SKM-1 treated with dmso at 0.1 percent for 144 hours (cell line): ENCODE results near the gene CDHR1.
A peak's percentile ranks its signal among the peaks of the same experiment; 100 is the strongest.

Experiments
- DNase-seq: peaks from one replicate; lab custom pipeline; 2025; ENCODE audit not compliant: unreplicated experiment; lab: John Stamatoyannopoulos, UW

The CDHR1 gene

DNA sequence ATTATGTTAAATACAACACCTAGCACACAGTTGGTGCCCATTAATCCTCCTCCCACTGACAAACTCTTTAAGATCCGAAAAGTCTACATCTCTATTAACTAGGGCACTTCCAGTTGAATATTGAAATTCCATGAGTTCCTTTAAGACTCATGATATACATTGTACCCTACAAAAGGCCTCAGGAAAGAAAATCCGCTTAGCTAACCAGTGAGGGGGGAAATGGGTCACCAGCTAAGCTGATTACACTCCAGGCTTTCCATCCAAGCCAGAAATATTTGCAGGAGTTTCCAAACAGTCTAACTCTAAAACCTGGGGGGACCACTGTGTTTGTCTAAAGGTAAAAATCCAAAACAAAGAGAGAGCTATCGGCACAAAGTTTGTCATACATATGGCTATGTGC is 32.3 kb downstream of the CDHR1 start:
- DNase-seq: no peak

DNA sequence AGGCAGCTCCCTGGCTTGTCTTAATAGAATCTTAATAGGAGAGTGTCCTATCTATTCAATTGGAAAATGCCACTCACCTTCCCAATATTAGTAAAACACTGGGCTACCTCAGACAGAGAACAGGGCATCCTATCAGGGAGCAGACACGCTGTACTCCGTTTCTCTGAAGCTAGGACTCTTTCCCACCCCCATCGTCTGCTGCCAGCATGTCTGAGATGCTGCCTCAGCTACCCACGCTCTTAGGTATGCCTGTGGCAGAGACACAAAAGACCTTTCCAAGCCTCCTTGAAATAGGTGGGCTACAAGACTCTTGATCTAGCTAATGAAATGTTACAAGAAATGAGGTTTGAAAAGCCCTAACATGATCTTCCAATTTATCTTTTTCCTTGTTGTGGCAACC is 33.5 kb downstream of the CDHR1 start:
- DNase-seq: no peak

DNA sequence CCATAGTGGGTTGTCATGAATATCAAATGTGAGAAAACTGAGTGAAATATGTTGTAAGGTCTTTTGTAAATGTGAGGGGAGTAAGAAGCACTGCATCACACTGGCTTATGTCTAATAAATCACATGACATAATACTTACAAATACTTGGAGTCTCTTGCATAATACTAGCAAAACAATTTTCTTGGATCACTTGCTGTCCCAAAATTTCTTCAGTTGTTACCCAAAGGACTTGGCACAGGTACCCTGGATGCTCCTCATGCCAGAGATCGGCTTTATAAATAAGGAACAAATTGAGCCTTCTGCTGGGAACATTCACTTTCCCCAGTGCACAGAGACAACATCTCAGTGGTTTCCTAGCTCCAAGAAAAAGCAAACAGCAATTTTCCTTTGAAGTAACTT is 36.0 kb downstream of the CDHR1 start:
- DNase-seq: no peak

DNA sequence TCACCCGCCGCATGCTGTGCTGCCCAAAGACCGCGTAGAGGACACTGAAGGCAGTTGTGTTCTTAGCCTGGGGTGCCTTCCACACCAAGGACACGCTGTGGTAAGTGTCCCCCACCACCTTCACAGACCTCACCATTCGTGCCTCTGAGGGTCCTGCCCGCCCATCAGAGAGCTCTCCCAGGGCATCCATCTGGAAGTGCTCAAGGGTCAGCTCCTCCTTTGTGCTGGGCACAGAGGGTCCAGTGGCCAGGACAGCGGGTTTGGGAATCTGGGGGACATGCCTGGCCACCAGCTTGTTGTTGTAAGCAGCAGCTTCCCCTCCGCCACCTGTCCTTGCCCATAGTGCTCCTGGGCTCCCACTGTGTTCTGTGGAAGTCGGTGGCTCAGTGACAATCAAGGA is 38.0 kb downstream of the CDHR1 start:
- no peak for DNase-seq

DNA sequence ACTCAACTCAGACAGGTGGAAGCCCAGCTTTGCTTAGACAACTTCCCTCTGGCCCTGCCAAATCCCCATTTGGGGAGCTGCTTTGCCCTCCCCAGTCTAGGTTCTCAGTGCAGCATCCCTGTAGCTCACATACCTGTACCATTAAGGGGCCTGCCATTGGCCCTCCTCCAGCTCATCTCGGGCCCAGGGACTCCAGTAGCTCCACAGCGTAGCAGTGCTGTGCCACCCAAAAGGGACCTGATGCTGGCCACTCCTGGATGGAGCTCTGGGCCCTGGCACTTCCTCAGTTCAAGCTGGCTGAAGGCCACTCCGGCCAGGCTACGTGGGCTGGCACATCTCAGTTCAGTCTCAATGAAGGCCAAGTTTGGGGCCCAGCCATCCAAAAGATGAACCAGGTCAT is 39.6 kb downstream of the CDHR1 start:
- DNase-seq: no peak

DNA sequence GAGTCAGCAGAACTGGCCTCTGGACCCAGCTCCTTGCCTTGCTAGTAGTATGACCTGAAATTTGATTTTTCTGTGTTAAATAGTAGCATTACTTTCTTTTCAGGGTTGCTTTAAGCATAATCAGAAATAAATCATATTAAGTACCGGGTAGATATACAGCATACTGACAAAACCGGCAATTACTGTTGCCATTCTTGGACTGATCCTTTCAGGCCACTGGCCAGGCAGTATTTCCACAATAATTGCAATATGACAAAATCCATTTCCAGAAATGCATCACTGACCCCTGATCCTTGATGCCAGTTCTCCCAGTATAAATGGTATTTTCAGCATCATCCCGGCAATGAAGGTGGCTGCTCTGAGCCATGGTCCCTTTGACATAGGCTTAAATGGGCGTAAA is 40.1 kb downstream of the CDHR1 start:
- no peak for DNase-seq

DNA sequence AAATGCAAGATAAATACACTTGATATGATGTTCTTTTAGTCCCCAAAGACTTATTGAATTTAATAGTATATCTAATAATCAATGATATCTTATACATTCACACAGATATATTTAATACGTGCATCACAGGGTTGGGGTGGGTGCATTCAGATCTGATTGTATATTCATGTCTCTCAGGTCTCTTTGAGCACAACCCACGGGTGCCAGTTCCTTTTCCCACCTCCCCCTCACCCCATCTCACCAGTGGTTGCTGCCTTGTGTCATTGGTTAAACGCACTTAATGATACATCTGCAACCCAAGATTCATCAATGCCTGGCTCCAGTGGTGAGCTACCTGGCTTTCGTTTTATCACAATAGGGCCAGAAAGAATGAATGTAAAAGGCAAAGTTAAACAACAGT is 40.8 kb downstream of the CDHR1 start:
- DNase-seq: no peak

DNA sequence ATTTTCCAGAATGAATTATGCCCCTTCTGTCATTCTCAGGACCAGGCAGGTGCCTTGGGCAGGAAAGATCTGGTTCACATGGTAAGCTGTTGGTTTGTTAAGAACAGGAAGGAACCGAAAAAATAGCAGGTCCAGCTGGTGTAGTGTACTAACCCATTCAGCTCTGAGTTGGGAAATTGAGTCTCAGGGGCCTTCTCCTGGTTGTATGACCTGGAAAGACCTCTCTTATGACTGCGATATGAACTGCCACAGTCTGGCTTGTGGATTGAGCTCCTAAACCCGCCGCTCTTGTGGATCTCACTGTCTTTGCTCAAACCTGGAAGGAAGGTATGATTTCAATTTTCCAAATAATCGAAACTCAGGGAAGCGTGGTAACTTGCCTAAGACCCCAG is 42.5 kb downstream of the CDHR1 start:
- no peak for DNase-seq

DNA sequence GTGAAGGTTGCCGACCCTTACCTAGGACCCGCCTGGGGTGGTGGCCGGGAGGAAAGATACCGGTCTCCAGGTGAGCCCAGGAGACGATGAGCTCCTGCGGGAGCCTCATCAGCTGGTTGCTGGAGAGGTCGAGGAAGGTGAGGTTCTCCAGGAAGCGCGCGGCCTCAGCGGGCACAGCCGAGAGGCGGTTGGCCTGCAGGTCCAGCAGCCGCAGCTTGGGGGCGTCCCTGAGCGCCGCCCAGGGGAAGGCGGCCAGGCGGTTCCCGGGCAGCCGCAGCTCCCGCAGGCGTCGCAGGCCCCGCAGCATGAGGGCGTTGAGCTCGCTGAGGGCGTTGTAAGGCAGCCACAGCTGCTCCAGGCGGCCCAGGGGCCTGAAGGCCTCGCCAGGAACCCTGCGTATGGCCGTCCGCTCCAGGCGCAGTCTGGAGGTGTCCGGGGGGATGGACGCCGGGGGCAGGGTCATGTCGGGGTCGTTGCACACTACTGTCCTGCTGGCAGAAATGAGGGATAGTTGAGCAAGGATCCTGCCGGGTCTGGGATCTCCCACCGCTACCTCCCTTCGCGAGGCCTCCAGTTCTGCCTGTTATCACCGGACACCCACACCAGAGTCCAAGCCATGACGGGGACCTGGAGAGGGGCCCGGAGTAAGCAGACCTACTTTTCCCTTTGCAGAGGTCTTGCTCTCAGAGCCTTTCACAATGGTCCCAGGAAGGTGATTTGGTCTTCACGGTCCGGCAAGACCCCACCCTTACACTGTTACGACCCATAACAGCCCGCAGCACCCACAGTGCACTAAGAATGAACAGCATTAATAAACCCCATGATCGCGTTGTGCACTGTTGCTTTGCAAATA is 43.1 kb downstream of the CDHR1 start:
- no peak for DNase-seq

DNA sequence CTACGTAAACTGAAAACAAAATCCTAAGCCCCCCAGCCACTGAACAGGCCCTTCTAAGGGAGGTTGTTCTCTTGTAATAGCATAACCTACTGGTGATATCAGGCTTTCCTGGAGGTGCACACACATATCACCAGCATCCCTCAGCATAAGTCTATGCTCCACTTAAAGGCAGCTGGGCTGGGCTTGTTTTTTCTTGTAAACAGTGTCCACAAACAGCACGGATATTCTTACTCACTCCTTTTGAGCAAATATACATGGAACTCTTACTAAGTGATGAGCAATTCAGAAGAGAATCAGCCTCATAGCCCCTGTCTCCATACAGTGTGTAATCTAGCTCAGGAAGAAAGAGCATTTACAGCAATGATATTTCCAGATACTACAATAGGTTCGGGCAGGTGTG is 44.6 kb downstream of the CDHR1 start:
- no peak for DNase-seq

DNA sequence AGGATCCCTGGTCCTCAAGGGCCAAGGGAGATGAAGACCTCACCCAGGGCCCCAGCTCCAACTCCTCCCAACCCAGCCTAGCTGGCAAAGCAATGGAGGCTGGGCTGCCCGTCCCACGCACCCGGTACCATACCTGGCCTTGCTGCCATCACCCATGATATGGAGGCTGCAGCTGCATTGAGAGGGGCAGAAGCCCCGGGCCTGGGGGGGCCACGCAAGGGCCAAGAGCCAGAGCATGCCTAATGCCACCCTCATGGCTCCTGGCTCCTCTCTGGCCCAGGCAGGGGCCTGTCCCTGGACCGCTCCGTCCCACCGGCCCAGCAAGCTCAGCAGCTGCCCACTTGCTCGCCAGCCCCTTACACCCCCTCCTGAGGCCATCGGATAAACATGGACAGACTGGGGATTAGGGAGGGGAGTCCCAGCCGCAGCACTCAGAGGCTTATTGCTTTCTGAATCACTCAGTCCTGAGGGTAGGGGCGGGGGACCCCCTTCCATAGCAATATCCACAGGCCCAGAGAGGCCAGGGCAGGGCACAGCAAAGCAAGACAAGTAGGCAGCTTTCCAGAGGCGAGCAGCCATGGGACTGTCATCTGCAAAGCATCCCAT is 47.0 kb downstream of the CDHR1 start, which contains the start of gene LRIT1:
TSS of gene LRIT1 (minus strand) at position 362 of the 606 bp plus-strand sequence. CDS start at position 255, 107 bp downstream.
- DNase-seq: no peak

DNA sequence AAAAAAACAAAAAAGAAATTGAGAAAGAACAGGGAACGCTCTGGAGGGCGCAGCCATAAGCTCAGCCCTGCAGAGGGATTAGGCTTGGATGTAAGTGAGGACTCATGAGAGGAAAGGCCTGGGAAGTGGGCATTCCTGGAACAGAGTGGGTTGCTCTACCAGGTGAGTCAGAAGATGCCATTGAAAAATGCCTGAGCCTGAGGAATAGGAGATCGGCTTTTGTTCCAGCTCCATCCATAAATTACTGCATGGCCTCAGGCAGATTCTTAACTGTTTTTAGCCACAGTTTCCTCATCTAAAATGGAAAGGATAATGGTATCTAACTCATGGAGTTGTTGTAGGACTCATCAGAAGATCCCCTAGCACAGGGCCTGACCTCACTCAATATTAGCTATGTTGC is 49.4 kb downstream of the CDHR1 start:
- DNase-seq: no peak

DNA sequence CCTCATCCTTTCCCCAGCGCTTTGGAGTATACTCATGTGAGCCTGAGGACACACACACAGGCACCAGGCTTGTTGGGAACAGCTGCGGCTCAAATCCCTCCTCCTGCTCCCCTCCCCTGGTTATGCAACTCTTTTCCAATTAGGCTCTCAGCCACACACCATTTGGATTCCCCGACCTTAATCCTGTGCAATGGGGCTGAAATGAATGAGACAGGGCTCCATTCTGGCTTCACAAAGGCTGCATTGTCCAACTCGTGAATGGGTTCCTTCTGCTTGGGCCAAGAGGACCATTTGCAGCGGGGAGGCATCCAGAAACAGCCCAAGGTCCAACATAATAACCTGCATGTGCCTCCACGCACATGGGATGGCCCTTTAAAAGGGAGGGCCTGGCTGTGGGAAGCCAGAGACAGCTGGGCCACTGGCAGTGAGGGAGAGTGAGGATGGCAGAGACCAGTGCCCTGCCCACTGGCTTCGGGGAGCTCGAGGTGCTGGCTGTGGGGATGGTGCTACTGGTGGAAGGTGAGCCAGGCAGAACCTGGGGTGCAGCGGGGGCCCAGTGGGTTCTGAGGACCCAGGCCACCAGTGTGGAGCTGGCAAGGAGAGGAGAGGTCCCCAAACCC is 50.4 kb downstream of the CDHR1 start, which contains the start of gene RGR:
TSS of gene RGR (plus strand) at position 403 of the 620 bp plus-strand sequence. CDS start at position 441, 38 bp downstream.
- no peak for DNase-seq

DNA sequence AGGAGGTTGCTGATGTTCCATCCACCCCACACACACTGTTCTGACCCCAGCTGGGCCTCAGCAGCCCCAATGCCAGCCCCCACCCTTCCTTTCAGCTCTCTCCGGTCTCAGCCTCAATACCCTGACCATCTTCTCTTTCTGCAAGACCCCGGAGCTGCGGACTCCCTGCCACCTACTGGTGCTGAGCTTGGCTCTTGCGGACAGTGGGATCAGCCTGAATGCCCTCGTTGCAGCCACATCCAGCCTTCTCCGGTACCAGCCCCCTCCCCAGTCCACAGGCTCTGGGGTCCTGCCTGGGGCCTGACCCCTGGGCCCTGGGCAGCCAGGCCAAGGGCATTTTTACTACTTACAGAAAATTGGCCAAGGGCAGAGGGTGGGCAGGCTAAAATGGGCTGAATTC is 53.2 kb downstream of the CDHR1 start:
- DNase-seq: no peak

DNA sequence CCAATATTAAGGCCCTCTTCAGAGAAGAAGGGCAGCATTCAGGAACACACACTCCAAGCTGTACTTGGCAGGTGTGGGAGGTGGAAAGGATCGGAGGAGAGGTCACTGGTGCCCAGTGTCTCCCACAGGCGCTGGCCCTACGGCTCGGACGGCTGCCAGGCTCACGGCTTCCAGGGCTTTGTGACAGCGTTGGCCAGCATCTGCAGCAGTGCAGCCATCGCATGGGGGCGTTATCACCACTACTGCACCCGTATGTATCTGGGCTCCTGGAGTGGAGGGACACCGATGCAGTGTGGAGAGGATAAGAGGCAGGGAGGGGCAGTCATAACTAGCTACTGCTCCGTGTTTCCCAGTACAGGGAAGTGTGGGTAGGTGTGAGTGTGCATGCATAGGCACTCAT is 54.5 kb downstream of the CDHR1 start:
- DNase-seq: no peak

DNA sequence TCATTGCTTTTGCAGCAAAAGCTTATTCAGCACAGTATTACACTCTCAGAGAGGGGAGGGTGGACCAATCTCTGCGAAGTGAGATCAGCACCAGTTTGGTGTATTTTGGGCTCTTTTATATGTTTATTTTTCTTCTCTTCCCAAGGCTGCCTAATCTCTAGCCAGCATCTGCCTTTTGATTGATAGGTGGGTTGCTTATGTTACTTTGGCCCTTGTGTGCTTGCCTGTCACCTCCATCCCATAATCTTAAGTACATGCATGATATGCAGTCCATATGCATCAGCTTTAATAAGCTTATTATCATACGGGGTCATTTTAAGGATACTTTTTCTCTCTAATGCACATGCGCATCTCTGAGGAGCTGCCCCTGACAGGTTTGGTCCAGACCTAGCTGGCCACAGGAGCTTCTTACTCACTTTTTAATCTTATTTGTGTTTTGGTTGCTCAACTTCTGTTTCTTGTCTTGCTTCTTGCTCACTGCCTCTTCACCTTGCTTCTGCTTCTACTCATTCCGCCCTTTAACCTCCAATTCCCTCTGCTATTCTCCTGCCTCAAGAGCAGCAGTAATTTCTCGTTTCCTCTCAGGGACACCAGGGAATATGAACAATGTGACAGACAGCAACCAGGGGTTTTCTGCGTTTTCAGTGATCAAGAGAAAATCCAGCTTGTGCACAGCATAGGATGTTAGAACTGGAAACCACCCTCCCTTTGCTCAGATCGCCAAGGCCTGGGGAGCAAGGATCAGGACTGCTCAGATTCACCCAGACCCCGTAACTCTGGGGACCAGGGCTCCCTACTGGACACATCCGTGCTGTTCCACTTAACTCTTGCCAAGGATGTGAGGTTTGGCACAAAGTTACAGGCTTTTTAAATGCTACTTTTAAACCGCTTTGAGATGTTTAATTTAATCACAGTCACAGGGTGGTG is 60.5 kb downstream of the CDHR1 start:
- no peak for DNase-seq

DNA sequence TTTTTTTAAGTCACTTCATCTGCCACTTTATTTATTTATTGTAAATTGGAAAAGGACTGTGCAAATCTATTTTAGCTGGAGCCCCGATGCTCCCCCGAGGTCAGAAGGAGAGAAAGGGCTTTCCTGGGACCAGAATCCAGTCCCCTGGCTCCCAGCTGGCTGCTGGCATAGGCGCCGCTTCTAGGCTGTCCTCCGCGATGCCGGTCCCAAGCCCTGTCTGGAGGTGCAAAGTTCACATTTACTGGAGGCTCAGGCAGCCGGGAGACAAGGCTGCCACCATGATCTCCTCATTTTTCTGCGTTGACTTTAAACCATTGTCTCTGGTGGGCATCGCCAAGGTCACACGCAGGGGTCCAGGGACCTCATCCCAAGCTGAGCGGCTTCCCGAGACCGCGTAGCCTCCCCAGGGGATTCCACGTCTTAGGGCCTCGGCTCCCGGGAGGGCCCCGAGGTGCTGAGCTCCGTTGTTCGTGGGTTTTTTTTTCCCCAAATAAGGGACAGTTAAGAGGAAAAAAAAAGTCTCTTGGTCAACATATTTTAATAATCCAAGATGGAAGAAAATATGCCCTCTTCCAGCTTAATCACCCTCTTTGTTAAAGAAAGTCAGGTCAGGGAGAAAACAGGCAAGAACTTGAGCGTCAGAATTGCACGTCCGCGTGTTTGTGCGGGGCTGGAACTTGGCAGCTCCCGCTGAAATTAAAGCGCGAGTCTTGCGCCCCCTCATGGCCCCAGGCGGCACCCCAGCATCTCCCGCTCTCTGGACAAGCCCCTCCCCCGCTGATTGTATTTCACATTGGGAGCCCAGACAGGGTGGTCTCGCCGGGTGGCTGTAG is 62.4 kb downstream of the CDHR1 start:
- DNase-seq: peak; percentile 6

DNA sequence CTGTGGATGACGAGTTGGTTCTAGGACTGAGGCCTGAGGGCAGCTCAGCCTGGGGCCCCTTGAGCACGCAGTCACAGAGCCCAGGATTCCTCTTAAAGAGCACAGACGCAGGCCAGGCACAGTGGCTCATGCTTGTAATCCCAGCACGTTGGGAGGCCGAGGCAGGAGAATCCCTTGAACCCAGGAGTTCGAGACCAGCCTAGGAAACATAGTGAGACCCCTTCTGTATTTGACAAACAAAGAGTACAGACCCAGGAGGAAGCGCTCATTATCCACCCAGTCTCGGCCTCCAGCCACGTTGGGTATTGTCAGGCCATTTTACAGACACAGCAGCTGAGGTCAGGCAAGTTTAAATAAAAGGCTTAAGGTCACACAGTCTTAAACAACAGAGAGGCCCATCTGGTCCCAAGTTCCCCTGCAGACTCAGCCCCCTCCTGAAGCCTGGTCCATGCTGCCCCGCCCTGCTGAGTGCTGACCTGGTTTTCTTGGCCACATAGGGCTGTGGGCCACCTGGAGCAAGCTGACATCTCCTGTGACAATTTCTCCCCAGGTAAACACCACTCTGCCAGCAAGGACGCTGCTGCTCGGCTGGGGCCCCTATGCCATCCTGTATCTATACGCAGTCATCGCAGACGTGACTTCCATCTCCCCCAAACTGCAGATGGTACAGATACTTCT is 63.1 kb downstream of the CDHR1 start:
- no peak for DNase-seq

DNA sequence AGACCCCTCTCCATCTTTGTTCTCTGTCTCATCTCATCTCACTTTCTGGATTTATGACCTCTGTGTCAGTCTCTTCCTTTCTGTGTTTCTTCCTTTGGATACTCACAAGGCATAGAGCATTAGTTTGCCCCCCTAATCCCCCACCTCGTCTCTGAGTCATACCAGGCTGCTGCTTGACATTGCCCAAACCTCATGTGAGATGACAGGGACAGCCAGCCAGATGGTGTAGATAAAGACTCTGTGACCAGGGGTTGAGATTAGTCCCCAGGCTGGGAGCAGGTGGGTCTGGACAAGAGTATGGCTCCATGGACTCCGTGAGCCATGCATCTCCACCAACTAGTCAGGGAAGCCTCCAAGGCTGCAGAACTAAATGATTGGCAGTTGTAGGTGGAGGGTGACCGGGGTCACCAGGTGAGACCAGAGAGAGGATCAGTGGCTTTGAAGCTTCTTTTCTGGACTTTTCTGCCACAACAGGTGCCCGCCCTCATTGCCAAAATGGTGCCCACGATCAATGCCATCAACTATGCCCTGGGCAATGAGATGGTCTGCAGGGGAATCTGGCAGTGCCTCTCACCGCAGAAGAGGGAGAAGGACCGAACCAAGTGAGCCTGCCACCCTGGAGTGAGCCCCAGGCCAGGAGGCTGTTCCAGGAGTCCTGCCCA is 63.8 kb downstream of the CDHR1 start:
- no peak for DNase-seq
